Measurements from ENCODE around the gene OLR1. TPM values are rescaled to one million over a fixed set of nuclear protein-coding genes. Genes with fewer than 3 reads are reported as not detected.

Gene OLR1
- polyA plus RNA-seq, 1 donor from 2014 or later, result not detected

- H3K4me2 ChIP-seq (ENCODE audit: low read length), result no peak overlapping the region
Observed at GRCh38 chr12:10113920-10114319, 58.0 kb downstream of the OLR1 start.

GRCh38 chr12:10113075-10113474 is 58.9 kb downstream of the OLR1 start:
- no peak overlapping the region for H3K9ac ChIP-seq (ENCODE audit: low read length)
- H3K27ac ChIP-seq (ENCODE audit: low read length), result no peak overlapping the region
- no peak for TF ChIP-seq CTCF (IDR thresholded peaks at IDR 0.05; ENCODE audit: poor library complexity, severe bottlenecking)
- no peaks in the 10 kb centered on the region for H3K27me3 ChIP-seq (ENCODE audit: insufficient read depth, low read depth, low read length)
- no peaks in the 10 kb centered on the region for H3K79me2 ChIP-seq (replicated peaks; ENCODE audit: insufficient read depth, low read length)
- no peak overlapping the region for H2AFZ ChIP-seq (ENCODE audit: low read depth, low read length)
- H3K4me3 ChIP-seq (ENCODE audit: low read length), result no peak overlapping the region
- no peaks in the 10 kb centered on the region for H3K36me3 ChIP-seq (ENCODE audit: insufficient read depth, low read length)
- H3K9me2 ChIP-seq (ENCODE audit: insufficient read depth, low read length), result no peaks in the 10 kb centered on the region
- no peaks in the 10 kb centered on the region for H3F3A ChIP-seq (ENCODE audit: insufficient read depth, low read length, poor library complexity, severe bottlenecking)
- no peaks in the 10 kb centered on the region for H3K9me3 ChIP-seq (ENCODE audit: low read length)
- H4K20me1 ChIP-seq (ENCODE audit: insufficient read depth), result no peaks in the 10 kb centered on the region
- no peak overlapping the region for H3K4me2 ChIP-seq (ENCODE audit: low read length)

More at GRCh38 chr12:10113920-10114319, 58.0 kb downstream of the OLR1 start:
- Histone ChIP-seq H3K4me3 (ENCODE audit: low read length) (no peak overlapping the region), H3K9ac (ENCODE audit: low read length) (no peak overlapping the region), H3K36me3 (ENCODE audit: insufficient read depth, low read length) (no peaks in the 10 kb centered on the region), H3K9me3 (ENCODE audit: low read length) (no peaks in the 10 kb centered on the region), H3K9me2 (ENCODE audit: insufficient read depth, low read length) (no peaks in the 10 kb centered on the region), H3K27ac (ENCODE audit: low read length) (no peak overlapping the region), H4K20me1 (ENCODE audit: insufficient read depth) (no peaks in the 10 kb centered on the region), H2AFZ (ENCODE audit: low read depth, low read length) (no peak overlapping the region), H3K79me2 (replicated peaks; ENCODE audit: insufficient read depth, low read length) (no peaks in the 10 kb centered on the region), H3F3A (ENCODE audit: insufficient read depth, low read length, poor library complexity, severe bottlenecking) (no peaks in the 10 kb centered on the region), H3K27me3 (ENCODE audit: insufficient read depth, low read depth, low read length) (no peaks in the 10 kb centered on the region)
- TF ChIP-seq TAF1 (IDR thresholded peaks at IDR 0.05; ENCODE audit: low read depth) (no peak), POLR2AphosphoS5 (IDR thresholded peaks at IDR 0.05) (no peak), CTCF (IDR thresholded peaks at IDR 0.05; ENCODE audit: poor library complexity, severe bottlenecking) (no peak), EZH2 (IDR thresholded peaks at IDR 0.05; ENCODE audit: borderline replicate concordance, insufficient read depth, low read length, poor library complexity, severe bottlenecking) (no peak), REST (IDR thresholded peaks at IDR 0.05; ENCODE audit: borderline replicate concordance) (no peak), SMC3 (conservative IDR thresholded peaks at IDR 0.05; ENCODE audit: poor library complexity) (no peak), RAD21 (conservative IDR thresholded peaks at IDR 0.05) (no peak), EP300 (conservative IDR thresholded peaks at IDR 0.05; ENCODE audit: poor library complexity, severe bottlenecking) (no peak), MXI1 (conservative IDR thresholded peaks at IDR 0.05; ENCODE audit: poor library complexity, severe bottlenecking) (no peak)
